HepG2 (cell line): Measurements from ENCODE around the gene PEPD. TPM values are rescaled to one million over a fixed set of nuclear protein-coding genes. Genes with fewer than 3 reads are reported as not detected.

ENCODE experiments used
- ATAC-seq: fragments of 200-7000 bp; cut with Tn5 transposase; 3 replicates; pipeline ENCODE4 v1.9.1; 2020; ENCODE audit warnings: mild to moderate bottlenecking, moderate library complexity
- BruUV-seq: library from RNA; stranded (reverse); fragments of 400-500 nt; replicated peaks from 2 replicates; lab custom pipeline; 2021; lab: Mats Ljungman, UMichigan
- CTCF ChIA-PET: fragments of 300-600 bp; formaldehyde crosslinking; extraction: SDS; loops from one replicate; lab custom pipeline; 2021; ENCODE audit warnings: low total read pairs, inconsistent platforms, low intra/inter-chr PET ratio; lab: Yijun Ruan, JAX
- POLR2A ChIA-PET: fragments of 350-600 bp; sonication (Branson Sonifier 250); formaldehyde crosslinking; loops from one replicate; lab custom pipeline; 2020; ENCODE audit warnings: antibody characterized with exemption, inconsistent platforms; lab: Yijun Ruan, JAX
- DNase-seq: peaks from one replicate; pipeline ENCODE4 v3.0.0-alpha.2; 2015; ENCODE audit warnings: low spot score
- FAIRE-seq: peaks from 3 replicates; lab custom pipeline; 2011; peaks lifted over from hg19 to GRCh38; lab: Jason Lieb, UNC
- H2AFZ ChIP-seq: one replicate; pipeline ENCODE4 v1.6.1; 2011; ENCODE audit warnings: low read length, inconsistent platforms
- H3K27ac ChIP-seq: fragments of 300-600 bp; 3 replicates; pipeline ENCODE4 v1.8.0; 2011; ENCODE audit warnings: mixed run types, mild to moderate bottlenecking, mixed read lengths, low read length, inconsistent platforms; ENCODE audit not compliant: insufficient read depth; ENCODE audit errors: extremely low read length
- H3K27me3 ChIP-seq, 2 experiments: fragments of 200-600 bp in 1 of 2; 2 replicates in 1 of 2; 3 replicates in 1 of 2; pipeline versions ENCODE4 v1.6.0 to v1.8.0; 2011; ENCODE audit warnings: low read length in 2 of 2, mild to moderate bottlenecking in 2 of 2, moderate library complexity in 2 of 2, inconsistent platforms in 1 of 2; ENCODE audit not compliant: insufficient read depth in 2 of 2, control insufficient read depth in 1 of 2
- H3K36me3 ChIP-seq, 2 experiments: fragments of 200-600 bp in 1 of 2; replicated peaks in 1 of 2; 2 replicates in 1 of 2; 3 replicates in 1 of 2; pipeline versions ENCODE4 v1.5.1 to v1.8.0; 2011; ENCODE audit warnings: low read length in 2 of 2, inconsistent platforms in 1 of 2; ENCODE audit not compliant: insufficient read depth in 2 of 2, control insufficient read depth in 1 of 2
- H3K4me1 ChIP-seq: 2 replicates; pipeline ENCODE4 v1.5.1; 2012; ENCODE audit warnings: low read length, inconsistent platforms; ENCODE audit not compliant: insufficient read depth
- H3K4me2 ChIP-seq: 2 replicates; pipeline ENCODE4 v1.6.0; 2011; ENCODE audit warnings: low read depth, low read length, inconsistent platforms
- H3K4me3 ChIP-seq, 3 experiments: fragments of 200-600 bp in 1 of 3; sonication (generic), shearing (Covaris generic) in 1 of 3; replicated peaks in 1 of 3; 2 replicates each; pipeline ENCODE4 v1.5.1; 2011 to 2016; ENCODE audit warnings: low read length in 3 of 3, inconsistent platforms in 2 of 3, low read depth in 2 of 3, mild to moderate bottlenecking in 2 of 3, control low read depth in 1 of 3, mixed read lengths in 1 of 3; ENCODE audit not compliant: insufficient read depth in 1 of 3
- H3K79me2 ChIP-seq: one replicate; pipeline ENCODE4 v1.6.1; 2011; ENCODE audit warnings: low read length, inconsistent platforms; ENCODE audit not compliant: insufficient read depth
- H3K9ac ChIP-seq: 2 replicates; pipeline ENCODE4 v1.6.0; 2011; ENCODE audit warnings: mild to moderate bottlenecking, low read depth, low read length, inconsistent platforms; ENCODE audit not compliant: insufficient read depth
- H3K9me3 ChIP-seq: 2 replicates; pipeline ENCODE4 v1.5.1; 2012; ENCODE audit warnings: mild to moderate bottlenecking, low read length
- H4K20me1 ChIP-seq: 2 replicates; pipeline ENCODE4 v1.6.0; 2011; ENCODE audit warnings: inconsistent platforms, mild to moderate bottlenecking, low read length, moderate library complexity; ENCODE audit not compliant: insufficient read depth
- KAT8 ChIP-seq: IDR thresholded peaks from 2 replicates; pipeline ENCODE4 v1.6.1; 2016; ENCODE audit warnings: missing genetic modification reagents, missing compliant biosample characterization
- PAX8 ChIP-seq: sonication (generic); formaldehyde crosslinking; IDR thresholded peaks from 2 replicates; pipeline ENCODE4 v1.8.0; 2022; ENCODE audit warnings: mild to moderate bottlenecking, missing genetic modification reagents, borderline replicate concordance
- ZHX1 ChIP-seq: sonication (generic); formaldehyde crosslinking; IDR thresholded peaks from 2 replicates; pipeline ENCODE4 v1.8.1; 2022; ENCODE audit warnings: low read depth, mild to moderate bottlenecking, missing genetic modification reagents
- ZNF580 ChIP-seq: IDR thresholded peaks from 2 replicates; pipeline ENCODE4 v1.6.1; 2016; ENCODE audit warnings: low read depth, borderline replicate concordance
- ZNF674 ChIP-seq: sonication (generic); formaldehyde crosslinking; IDR thresholded peaks from 2 replicates; pipeline ENCODE4 v1.5.0; 2020; ENCODE audit warnings: low read depth, mild to moderate bottlenecking, missing genetic modification reagents
- ZNF691 ChIP-seq: sonication (generic); formaldehyde crosslinking; IDR thresholded peaks from 2 replicates; pipeline ENCODE4 v1.4.0; 2020; ENCODE audit warnings: missing genetic modification reagents, low read depth, mild to moderate bottlenecking, borderline replicate concordance
- WGBS: methylation state at CpG from one replicate; pipeline ENCODE4 v1.1.6; 2017; ENCODE audit warnings: low lambda C conversion rate; 5-methylcytosine and 5-hydroxymethylcytosine counted together
- in situ Hi-C: cut with HindIII; loops from 2 replicates; pipeline ENCODE4 v1.10.0; 2017; ENCODE audit warnings: low pct_unique_long_range_greater_than_20kb; ENCODE audit not compliant: extremely low pct_ligation_motif_present
- intact Hi-C: fragments of 100-400 bp; cut with micrococcal nuclease; formaldehyde crosslinking; loops from one replicate; pipeline ENCODE4 v1.10.0; 2022; ENCODE audit not compliant: unreplicated experiment
- polyA plus RNA-seq, 8 experiments: library from polyadenylated mRNA; depleted of rRNA in 3 of 8; stranded (reverse) in 7 of 8; unstranded in 1 of 8; fragments of >200 nt; fragmentation: Illumina TruSeq in 4 of 8; extraction: Trizol in 4 of 8; gene quantifications; 2 replicates each; pipeline versions ENCODE4 v1.2.1 to v1.2.3, GENCODE V29; 2011 to 2016; ENCODE audit warnings: low read depth in 4 of 8, missing spikeins in 1 of 8, mixed read lengths in 1 of 8; ENCODE audit not compliant: insufficient read depth in 1 of 8
- total RNA-seq, 5 experiments: library from RNA; depleted of rRNA; stranded (reverse); fragments of >200 nt; fragmentation: Illumina TruSeq; extraction: Trizol; gene quantifications; 2 replicates each; pipeline ENCODE4 v1.2.3, GENCODE V29; 2016; ENCODE audit warnings: low read depth in 1 of 5

The PEPD gene
- total and polyA plus RNA-seq, 2 of the 13 experiments (the other 11 are each of a cell fraction or from before 2014, with no cell fraction given) = 60.7 to 75.1 TPM

- H3K79me2 ChIP-seq = no peaks in the 10 kb centered on the region
- no peaks in the 10 kb centered on the region for H3K27me3 ChIP-seq
- TF ChIP-seq ZNF580 (CRISPR knock-in tag) (no peak), ZNF674 (CRISPR knock-in tag) (no peak), PAX8 (CRISPR knock-in tag) (no peak), ZNF691 (no peak), KAT8 (CRISPR knock-in tag) (no peak), ZHX1 (no peak)
- POLR2A ChIA-PET = no interaction called here
- no peak for ATAC-seq
- no peak overlapping the region for H3K4me2 ChIP-seq
- no peak overlapping the region for H3K4me3 ChIP-seq
- peaks cover 13 to 17% of the 10 kb centered on the region in 2 experiments; a peak in 4 of 5 replicates for H3K36me3 ChIP-seq
- in situ Hi-C loops (no loop called here), intact Hi-C loops (no loop called here)
- 96% methylated on average over 26 of the region's 29 CpGs for WGBS
- CTCF ChIA-PET = no interaction called here
- no peak for FAIRE-seq
- no peaks in the 10 kb centered on the region for H3K4me1 ChIP-seq
- H2AFZ ChIP-seq = no peak overlapping the region
- no peak overlapping the region for H3K9ac ChIP-seq
- DNase-seq = no peak
- no peak overlapping the region for H3K27ac ChIP-seq
- H3K9me3 ChIP-seq = no peaks in the 10 kb centered on the region
- H4K20me1 ChIP-seq = no peaks in the 10 kb centered on the region
- BruUV-seq = no TSS peak
Measured at GRCh38 chr19:33496038-33496895, 25.3 kb downstream of the PEPD start.
